HG03565 (cell line): ENCODE data around the gene RRAGB.
A peak's percentile ranks its signal among the peaks of the same experiment; 100 is the strongest.
"Not testable (repeated sequence)": the region's sequence is repeated elsewhere in the genome, so short reads cannot be mapped to it uniquely, and the experiment has no call there.

Experiments
- ATAC-seq: cut with Tn5 transposase; IDR thresholded peaks from one replicate; pipeline ENCODE4 v1.9.1; 2021; ENCODE audit warnings: mild to moderate bottlenecking, moderate library complexity; ENCODE audit not compliant: unreplicated experiment

Gene RRAGB, protein sequence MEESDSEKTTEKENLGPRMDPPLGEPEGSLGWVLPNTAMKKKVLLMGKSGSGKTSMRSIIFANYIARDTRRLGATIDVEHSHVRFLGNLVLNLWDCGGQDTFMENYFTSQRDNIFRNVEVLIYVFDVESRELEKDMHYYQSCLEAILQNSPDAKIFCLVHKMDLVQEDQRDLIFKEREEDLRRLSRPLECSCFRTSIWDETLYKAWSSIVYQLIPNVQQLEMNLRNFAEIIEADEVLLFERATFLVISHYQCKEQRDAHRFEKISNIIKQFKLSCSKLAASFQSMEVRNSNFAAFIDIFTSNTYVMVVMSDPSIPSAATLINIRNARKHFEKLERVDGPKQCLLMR

DNA sequence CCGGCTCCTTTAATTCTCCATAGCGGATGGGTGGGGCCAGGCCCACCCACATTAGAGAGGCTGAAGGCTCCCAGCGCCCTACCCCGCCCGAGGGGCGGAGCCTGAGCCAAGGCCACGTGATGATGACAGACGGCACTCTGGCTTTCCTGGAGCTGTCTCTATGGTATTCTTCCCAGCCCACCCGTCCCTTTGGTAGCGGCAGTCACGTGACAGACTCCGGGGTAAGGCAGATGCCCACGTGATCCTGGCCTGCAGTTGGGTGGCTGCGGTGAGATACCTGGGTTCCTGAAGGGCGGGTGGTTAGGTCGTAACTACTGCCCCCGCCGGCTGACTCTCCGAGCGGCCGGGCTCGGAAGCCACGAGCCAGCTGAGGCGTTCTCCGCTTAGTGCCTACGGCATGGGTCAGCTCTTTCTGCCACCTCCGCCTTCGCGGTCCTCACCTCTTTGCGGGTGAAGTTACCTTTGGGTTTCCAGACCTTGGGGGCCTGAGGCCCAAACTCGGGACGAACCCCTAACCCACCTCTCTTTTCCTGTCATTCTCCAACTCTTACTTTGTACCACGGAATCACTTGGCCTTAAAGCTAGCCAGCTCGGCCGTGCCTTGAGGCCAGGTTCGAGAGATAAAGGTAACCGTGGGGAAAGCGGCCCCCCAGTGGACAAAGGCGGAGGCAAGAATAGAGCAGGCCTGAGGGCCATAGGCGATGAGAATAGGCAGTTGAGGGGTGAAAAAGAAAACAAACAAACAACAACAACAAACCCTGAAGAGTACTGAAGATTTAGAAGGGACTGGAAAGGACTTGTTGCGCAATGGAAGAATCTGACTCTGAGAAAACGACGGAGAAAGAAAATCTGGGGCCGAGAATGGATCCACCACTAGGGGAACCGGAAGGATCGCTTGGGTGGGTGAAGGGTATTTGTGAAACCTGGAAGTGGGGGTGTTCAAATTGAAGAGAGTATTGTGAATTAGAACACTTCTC is at the start of gene RRAGB:
Gene RRAGB, plus strand, starts transcription at position 229 of the 977 bp plus-strand sequence. Its CDS starts 579 bp downstream, at position 808.
- ATAC-seq, result peak; percentile 96

DNA sequence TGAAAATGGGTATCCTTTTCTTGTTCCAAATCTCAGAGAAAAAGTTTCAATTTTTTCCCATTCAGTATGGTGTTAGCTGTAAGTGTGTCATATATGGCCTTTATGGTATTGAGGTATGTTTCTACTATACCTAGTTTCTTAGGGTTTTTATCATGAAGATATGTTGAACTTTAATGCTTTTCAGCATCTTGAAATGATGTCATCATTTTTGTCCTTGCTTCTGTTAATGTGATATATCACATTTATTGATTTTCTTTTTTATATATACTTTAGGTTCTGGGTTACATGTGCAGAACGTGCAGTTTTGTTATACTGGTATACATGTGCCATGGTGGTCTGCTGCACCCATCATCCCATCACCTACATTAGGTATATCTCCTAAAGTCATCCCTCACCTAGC is 49.5 kb upstream of the RRAGB start:
- no peak for ATAC-seq

- not testable (repeated sequence) for ATAC-seq
Measured at GRCh38 chrX:55688579-55688978, 29.0 kb upstream of the RRAGB start.

DNA sequence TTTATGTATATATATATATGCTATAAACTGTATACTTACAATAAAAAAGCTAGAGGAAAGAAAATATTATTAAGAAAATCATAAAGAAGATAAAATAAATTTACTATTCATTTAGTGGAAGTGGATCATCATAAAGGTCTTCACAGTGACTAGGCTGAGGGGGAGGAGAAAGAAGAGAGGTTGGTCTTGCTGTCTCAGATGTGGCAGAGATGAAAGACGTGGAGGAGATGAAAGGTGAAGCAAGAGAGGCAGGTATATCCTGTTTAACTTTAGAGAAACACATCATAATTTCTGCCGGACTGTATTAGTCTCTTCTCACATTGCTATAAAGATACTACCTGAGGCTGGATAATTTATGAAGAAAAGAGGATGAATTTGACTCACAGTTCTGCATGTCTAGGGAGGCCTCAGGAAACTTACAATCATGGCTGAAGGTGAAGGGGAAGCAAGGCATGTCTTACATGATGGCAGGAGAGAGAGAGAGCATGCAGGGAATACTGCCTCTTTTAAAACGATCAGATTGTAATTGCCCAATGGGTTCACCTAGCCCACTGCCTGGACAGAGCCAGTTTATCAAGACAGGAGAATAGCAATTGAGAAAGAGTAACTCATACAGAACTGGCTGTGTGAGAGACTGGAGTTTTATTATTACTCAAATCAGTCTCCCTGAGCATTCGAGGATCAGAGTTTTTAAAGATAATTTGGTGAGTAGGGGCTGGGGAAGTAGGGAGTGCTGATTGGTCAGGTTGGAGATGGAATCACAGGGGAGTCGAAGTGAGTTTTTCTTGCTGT is 22.1 kb upstream of the RRAGB start:
- no peak for ATAC-seq

GRCh38 chrX:55697381-55697780 is 20.2 kb upstream of the RRAGB start:
- no peak for ATAC-seq

- no peak for ATAC-seq
Measured at GRCh38 chrX:55702671-55703070, 14.9 kb upstream of the RRAGB start.

GRCh38 chrX:55703436-55703835 is 14.1 kb upstream of the RRAGB start:
- not testable (repeated sequence) for ATAC-seq

DNA sequence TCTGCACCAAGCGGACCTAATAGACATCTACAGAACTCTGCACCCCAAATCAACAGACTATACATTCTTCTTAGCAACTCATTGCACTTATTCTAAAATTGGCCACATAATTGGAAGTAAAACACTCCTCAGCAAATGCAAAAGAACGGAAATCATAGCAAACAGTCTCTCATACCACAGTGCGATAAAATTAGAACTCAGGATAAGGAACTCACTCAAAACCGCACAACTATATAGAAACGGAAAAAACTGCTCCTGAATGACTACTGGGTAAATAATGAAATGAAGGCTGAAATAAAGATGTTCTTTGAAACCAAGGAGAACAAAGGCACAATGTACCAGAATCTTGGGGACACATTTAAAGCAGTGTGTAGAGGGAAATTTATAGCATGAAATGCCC is 12.5 kb upstream of the RRAGB start:
- not testable (repeated sequence) for ATAC-seq

GRCh38 chrX:55709735-55710134 is 7.8 kb upstream of the RRAGB start:
- ATAC-seq, result no peak

DNA sequence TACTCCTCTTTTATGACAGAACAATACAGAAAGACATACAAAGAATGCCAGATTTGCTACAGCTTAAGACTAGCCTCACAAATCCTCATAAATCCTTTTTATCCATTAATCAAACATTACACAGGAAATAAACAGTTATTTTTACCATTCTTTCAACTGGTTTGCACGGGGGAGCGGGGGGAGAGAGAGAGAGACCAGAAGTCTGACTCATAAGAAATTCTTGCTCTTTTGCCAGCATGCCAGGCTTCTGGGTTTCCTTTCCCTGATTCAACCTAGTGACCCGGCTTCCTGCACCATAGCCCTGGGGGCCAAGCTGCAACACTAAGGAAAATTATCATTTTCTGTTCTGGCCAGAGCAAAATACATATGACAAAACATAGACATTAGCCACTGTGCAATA is 6.8 kb upstream of the RRAGB start:
- ATAC-seq, result no peak

DNA sequence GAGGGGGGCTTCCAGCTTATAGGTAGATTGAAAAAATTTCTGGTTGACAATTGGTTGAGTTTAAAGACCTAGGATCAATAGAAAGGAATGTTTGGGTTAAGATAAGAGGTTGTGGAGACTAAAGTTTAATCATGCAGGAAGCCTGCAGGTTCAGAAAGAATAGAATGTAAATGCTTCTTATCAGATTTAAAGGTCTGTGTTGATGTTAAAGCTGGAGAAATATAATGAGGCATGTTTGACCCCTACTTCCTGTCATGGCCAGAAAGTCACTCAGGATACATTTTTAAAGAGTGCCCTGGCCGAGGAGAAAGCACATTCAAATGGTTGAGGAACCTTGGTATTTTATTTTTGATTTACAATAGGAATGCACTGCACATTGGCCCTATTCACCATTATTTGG is 3.9 kb upstream of the RRAGB start:
- ATAC-seq, result no peak

DNA sequence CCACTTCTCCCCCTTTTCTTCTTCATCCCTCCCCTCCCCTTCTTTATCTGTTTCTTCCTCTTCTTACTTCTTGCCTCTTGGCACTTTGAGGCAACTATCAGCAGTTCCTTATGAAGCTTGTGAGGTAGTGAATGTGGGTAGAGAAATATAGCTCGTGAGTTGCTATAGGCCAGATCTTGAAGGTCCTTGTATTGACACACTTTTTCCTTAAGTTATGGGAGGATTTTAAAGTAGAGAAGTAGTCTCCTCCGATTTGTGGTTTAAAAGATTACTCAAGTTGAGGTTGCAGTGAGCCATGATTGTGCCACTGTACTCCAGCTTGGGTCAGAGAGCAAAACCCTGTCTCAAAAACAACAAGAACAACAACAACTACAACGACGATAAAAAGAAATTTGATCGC is 3.4 kb upstream of the RRAGB start:
- no peak for ATAC-seq

DNA sequence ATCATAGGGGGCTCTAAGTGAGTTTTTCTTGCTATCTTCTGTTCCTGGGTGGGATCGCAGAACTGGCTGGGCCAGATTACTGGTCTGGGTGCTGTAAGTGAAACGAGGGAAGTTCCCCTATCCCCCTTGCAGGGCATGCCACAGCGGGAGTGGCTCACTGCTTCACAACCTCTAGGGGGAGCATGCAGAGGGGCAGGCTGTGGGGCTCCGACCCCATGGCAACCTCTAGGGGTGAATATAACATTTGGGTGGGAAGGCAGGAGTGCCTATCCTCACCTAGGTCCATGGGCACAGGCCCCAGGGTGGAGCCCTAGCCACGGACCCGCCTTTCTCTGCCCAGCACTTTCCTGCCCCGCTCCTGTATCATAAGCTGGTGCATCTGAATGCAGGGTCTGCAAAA is 1.7 kb upstream of the RRAGB start:
- ATAC-seq, result no peak

GRCh38 chrX:55716937-55717336 is 612 bp upstream of the RRAGB start:
- ATAC-seq, result no peak

DNA sequence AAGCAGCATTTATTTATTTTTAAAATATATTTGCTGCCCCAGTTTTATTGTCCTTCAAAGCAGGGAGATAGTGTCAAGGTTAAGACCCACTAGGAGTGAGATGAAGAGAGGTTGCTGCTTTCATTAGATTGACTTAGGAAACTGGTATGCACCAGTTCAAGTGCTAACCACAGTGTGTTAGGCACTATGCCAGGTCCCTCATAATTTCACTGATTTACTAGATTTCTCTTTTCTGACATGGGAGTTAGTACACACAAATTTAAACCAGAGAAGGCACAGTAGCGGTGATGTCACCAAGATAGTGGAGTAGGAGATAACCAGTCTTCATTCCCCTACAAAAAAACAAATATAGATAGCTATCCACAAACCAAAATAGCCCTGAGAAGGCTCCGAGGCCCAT is 14.3 kb downstream of the RRAGB start:
- ATAC-seq, result no peak

DNA sequence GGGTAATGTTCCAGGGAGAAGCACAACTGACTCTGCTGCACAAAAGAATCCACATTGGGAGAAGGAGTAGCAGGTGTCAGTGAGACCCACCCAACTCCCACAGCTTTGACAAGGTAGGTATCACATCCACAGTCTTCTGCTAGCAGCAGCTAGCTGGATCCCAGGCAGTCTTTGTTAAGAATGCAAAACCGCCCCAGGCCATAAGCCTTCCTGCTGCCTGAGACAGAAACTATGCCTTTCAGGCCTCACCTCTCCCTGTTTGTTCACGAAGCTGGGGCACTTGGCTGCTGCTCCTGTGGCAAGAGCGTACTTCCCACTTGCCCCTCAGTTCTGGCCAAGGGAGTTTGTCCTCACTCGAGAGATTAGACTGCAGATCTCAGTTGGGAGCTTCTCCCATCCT is 21.4 kb downstream of the RRAGB start:
- ATAC-seq, result no peak

- ATAC-seq, result no peak
Measured at GRCh38 chrX:55742649-55743048, 25.1 kb downstream of the RRAGB start.

- not testable (repeated sequence) for ATAC-seq
Measured at GRCh38 chrX:55748463-55748862, 30.9 kb downstream of the RRAGB start.

- no peak for ATAC-seq
Measured at GRCh38 chrX:55750256-55750655, 32.7 kb downstream of the RRAGB start.

- ATAC-seq, result peak; percentile 94
Measured at GRCh38 chrX:55754861-55755294, 37.3 kb downstream of the RRAGB start.

GRCh38 chrX:55758033-55758432 is 40.5 kb downstream of the RRAGB start:
- ATAC-seq, result no peak
